HG03558 (cell line): ENCODE measurements around the gene PEX5L.

Experiments used
- ATAC-seq: cut with Tn5 transposase; IDR thresholded peaks from one replicate; pipeline ENCODE4 v1.9.1; 2021; ENCODE audit warnings: moderate number of reproducible peaks; ENCODE audit not compliant: unreplicated experiment; ENCODE audit errors: extremely low read depth

PEX5L gene

GRCh38 chr3:179853176-179853575 lies 183.6 kb downstream of the PEX5L start:
- ATAC-seq = no peak

- ATAC-seq = peak; percentile 81
Observed at GRCh38 chr3:179852142-179852905, 184.4 kb downstream of the PEX5L start.

GRCh38 chr3:179848711-179849110 lies 188.0 kb downstream of the PEX5L start:
- ATAC-seq = no peak

GRCh38 chr3:179842061-179842460 lies 194.7 kb downstream of the PEX5L start:
- no peak for ATAC-seq

GRCh38 chr3:179840985-179841384 lies 195.8 kb downstream of the PEX5L start:
- no peak for ATAC-seq

- ATAC-seq = no peak
Observed at GRCh38 chr3:179837374-179837773, 199.4 kb downstream of the PEX5L start.

- ATAC-seq = no peak
Observed at GRCh38 chr3:179833294-179833693, 203.4 kb downstream of the PEX5L start.

- ATAC-seq = no peak
Observed at GRCh38 chr3:179832333-179832854, 204.3 kb downstream of the PEX5L start.

GRCh38 chr3:179829401-179829800 lies 207.3 kb downstream of the PEX5L start:
- no peak for ATAC-seq

GRCh38 chr3:179828738-179829137 lies 208.0 kb downstream of the PEX5L start:
- no peak for ATAC-seq

- ATAC-seq = no peak
Observed at GRCh38 chr3:179826247-179826637, 210.5 kb downstream of the PEX5L start.

- no peak for ATAC-seq
Observed at GRCh38 chr3:179825527-179826246, 211.1 kb downstream of the PEX5L start.

GRCh38 chr3:179822296-179822695 lies 214.4 kb downstream of the PEX5L start:
- no peak for ATAC-seq

- ATAC-seq = no peak
Observed at GRCh38 chr3:179819379-179819778, 217.4 kb downstream of the PEX5L start.

GRCh38 chr3:179812096-179812382 lies 224.7 kb downstream of the PEX5L start:
- ATAC-seq = no peak

GRCh38 chr3:179811321-179812095 lies 225.2 kb downstream of the PEX5L start:
- peak; percentile 89 for ATAC-seq

GRCh38 chr3:179809639-179810038 lies 227.1 kb downstream of the PEX5L start:
- ATAC-seq = no peak

GRCh38 chr3:179807588-179807987 lies 229.1 kb downstream of the PEX5L start:
- no peak for ATAC-seq

GRCh38 chr3:179806177-179806576 lies 230.6 kb downstream of the PEX5L start:
- no peak for ATAC-seq

- ATAC-seq = no peak
Observed at GRCh38 chr3:179801856-179802255, 234.9 kb downstream of the PEX5L start.

- no peak for ATAC-seq
Observed at GRCh38 chr3:179801263-179801662, 235.5 kb downstream of the PEX5L start.
